Transverse colon (tissue), 4 donors: Measurements from ENCODE around the gene USP28.

Experiments used
- EP300 ChIP-seq: sonication (generic); formaldehyde crosslinking; IDR thresholded peaks from one replicate; pipeline ENCODE4 v1.6.1; 2017; ENCODE audit warnings: antibody characterized with exemption, low read depth
- POLR2A ChIP-seq: fragments of 450-650 bp; IDR thresholded peaks from one replicate; pipeline ENCODE4 v1.6.1; 2016; ENCODE audit warnings: antibody characterized with exemption, mild to moderate bottlenecking, moderate library complexity
- POLR2AphosphoS5 ChIP-seq, 3 donors: sonication (generic); formaldehyde crosslinking; IDR thresholded peaks; one replicate each; pipeline ENCODE4 v1.6.1; 2016; ENCODE audit warnings: antibody characterized with exemption in 3 of 3
- TF ChIP-seq, protein P1 (sequence below), 5 experiments: fragments of 200-600 bp in 3 of 5; fragments of 450-650 bp in 2 of 5; sonication (generic) in 3 of 5; IDR thresholded peaks; 1 replicate in 2 of 5; 2 replicates in 3 of 5; pipeline ENCODE4 v1.5.1; 2016 to 2017; ENCODE audit warnings: antibody characterized with exemption in 5 of 5, inconsistent platforms in 3 of 5, mild to moderate bottlenecking in 2 of 5, moderate library complexity in 1 of 5

DNA sequence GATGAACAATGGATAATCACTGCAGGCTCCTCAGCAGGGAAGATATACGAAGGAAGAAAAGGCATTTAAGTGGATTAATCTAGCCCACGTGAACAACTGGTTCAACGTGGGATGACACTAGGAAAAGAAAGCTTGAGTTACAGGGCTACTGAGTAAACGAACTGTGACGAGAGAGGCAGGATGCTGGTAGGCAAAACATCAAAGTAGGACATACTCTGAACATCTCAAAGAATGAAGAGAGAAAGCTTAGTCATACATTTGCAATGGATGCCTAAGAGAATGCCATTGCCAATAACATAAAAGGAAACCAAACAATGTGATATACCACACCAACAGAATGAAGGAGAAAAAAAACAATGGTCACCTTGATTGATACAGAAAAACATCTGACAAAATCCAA lies 12.9 kb downstream of the USP28 start:
- TF ChIP-seq, protein P1, sequence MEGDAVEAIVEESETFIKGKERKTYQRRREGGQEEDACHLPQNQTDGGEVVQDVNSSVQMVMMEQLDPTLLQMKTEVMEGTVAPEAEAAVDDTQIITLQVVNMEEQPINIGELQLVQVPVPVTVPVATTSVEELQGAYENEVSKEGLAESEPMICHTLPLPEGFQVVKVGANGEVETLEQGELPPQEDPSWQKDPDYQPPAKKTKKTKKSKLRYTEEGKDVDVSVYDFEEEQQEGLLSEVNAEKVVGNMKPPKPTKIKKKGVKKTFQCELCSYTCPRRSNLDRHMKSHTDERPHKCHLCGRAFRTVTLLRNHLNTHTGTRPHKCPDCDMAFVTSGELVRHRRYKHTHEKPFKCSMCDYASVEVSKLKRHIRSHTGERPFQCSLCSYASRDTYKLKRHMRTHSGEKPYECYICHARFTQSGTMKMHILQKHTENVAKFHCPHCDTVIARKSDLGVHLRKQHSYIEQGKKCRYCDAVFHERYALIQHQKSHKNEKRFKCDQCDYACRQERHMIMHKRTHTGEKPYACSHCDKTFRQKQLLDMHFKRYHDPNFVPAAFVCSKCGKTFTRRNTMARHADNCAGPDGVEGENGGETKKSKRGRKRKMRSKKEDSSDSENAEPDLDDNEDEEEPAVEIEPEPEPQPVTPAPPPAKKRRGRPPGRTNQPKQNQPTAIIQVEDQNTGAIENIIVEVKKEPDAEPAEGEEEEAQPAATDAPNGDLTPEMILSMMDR (IDR thresholded peaks at IDR 0.05): no peak
- TF ChIP-seq POLR2AphosphoS5 (IDR thresholded peaks at IDR 0.05) (no peak), EP300 (no peak), POLR2A (no peak)
